DND-41 (cell line): Measurements from ENCODE around the gene MICOS13.

Source experiments
- ATAC-seq: fragments of 200-7000 bp; cut with Tn5 transposase; 3 replicates; pipeline ENCODE4 v1.9.1; 2021; ENCODE audit warnings: low read depth; ENCODE audit not compliant: insufficient read depth
- DNase-seq: peaks from one replicate; pipeline ENCODE4 v3.0.0-alpha.2; 2020
- H2AFZ ChIP-seq: 2 replicates; pipeline ENCODE4 v1.6.0; 2012; ENCODE audit warnings: low read depth, low read length
- H3K27ac ChIP-seq: 2 replicates; pipeline ENCODE4 v1.5.1; 2012; ENCODE audit warnings: low read length, inconsistent platforms
- H3K27me3 ChIP-seq: fragments of 200-600 bp; sonication (generic); 2 replicates; pipeline ENCODE4 v1.6.0; 2012; ENCODE audit warnings: low read length, mild to moderate bottlenecking, inconsistent platforms; ENCODE audit not compliant: insufficient read depth, poor library complexity
- H3K36me3 ChIP-seq: 2 replicates; pipeline ENCODE4 v1.5.1; 2012; ENCODE audit warnings: low read length, inconsistent platforms; ENCODE audit not compliant: insufficient read depth
- H3K4me1 ChIP-seq: 2 replicates; pipeline ENCODE4 v1.5.1; 2012; ENCODE audit warnings: mild to moderate bottlenecking, low read length; ENCODE audit not compliant: insufficient read depth
- H3K4me2 ChIP-seq: 2 replicates; pipeline ENCODE4 v1.6.0; 2012; ENCODE audit warnings: mild to moderate bottlenecking, moderate library complexity, low read length, inconsistent platforms; ENCODE audit not compliant: insufficient read depth
- H3K4me3 ChIP-seq, 2 experiments: fragments of 200-600 bp in 1 of 2; shearing (Covaris generic) in 1 of 2; 2 replicates each; pipeline ENCODE4 v1.5.1; 2012 to 2016; ENCODE audit warnings: inconsistent platforms in 2 of 2, low read length in 2 of 2, mild to moderate bottlenecking in 2 of 2, low read depth in 1 of 2, moderate library complexity in 1 of 2
- H3K79me2 ChIP-seq: 2 replicates; pipeline ENCODE4 v1.6.0; 2012; ENCODE audit warnings: low read length, inconsistent platforms; ENCODE audit not compliant: insufficient read depth
- H3K9ac ChIP-seq: 2 replicates; pipeline ENCODE4 v1.6.0; 2012; ENCODE audit warnings: low read depth, mild to moderate bottlenecking, inconsistent platforms, low read length, moderate library complexity
- H3K9me3 ChIP-seq: 2 replicates; pipeline ENCODE4 v1.5.1; 2012; ENCODE audit warnings: low read length, moderate library complexity, mild to moderate bottlenecking, inconsistent platforms; ENCODE audit not compliant: insufficient read depth, severe bottlenecking
- H4K20me1 ChIP-seq: 2 replicates; pipeline ENCODE4 v1.6.0; 2012; ENCODE audit warnings: low read length; ENCODE audit not compliant: insufficient read depth
- EZH2 ChIP-seq: IDR thresholded peaks from 3 replicates; pipeline ENCODE4 v1.6.1; 2012; ENCODE audit warnings: borderline replicate concordance, low read depth, mild to moderate bottlenecking, moderate library complexity, low read length, inconsistent platforms; ENCODE audit not compliant: severe bottlenecking
- TF ChIP-seq, protein P1 (sequence below): IDR thresholded peaks from 2 replicates; pipeline ENCODE4 v1.5.1; 2012; ENCODE audit warnings: borderline replicate concordance, low read length, moderate library complexity, mild to moderate bottlenecking; ENCODE audit not compliant: poor library complexity, severe bottlenecking; ENCODE audit errors: extremely low read depth

MICOS13 gene

GRCh38 chr19:5648464-5648863, 31.9 kb downstream of the MICOS13 start:
- no peak overlapping the region for H3K4me3 ChIP-seq
- no peak overlapping the region for H2AFZ ChIP-seq
- DNase-seq (no peak), ATAC-seq (no peak)
- no peaks in the 10 kb centered on the region for H3K9me3 ChIP-seq
- TF ChIP-seq, protein P1, sequence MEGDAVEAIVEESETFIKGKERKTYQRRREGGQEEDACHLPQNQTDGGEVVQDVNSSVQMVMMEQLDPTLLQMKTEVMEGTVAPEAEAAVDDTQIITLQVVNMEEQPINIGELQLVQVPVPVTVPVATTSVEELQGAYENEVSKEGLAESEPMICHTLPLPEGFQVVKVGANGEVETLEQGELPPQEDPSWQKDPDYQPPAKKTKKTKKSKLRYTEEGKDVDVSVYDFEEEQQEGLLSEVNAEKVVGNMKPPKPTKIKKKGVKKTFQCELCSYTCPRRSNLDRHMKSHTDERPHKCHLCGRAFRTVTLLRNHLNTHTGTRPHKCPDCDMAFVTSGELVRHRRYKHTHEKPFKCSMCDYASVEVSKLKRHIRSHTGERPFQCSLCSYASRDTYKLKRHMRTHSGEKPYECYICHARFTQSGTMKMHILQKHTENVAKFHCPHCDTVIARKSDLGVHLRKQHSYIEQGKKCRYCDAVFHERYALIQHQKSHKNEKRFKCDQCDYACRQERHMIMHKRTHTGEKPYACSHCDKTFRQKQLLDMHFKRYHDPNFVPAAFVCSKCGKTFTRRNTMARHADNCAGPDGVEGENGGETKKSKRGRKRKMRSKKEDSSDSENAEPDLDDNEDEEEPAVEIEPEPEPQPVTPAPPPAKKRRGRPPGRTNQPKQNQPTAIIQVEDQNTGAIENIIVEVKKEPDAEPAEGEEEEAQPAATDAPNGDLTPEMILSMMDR, result no peak
- TF ChIP-seq EZH2, result no peak
- H3K79me2 ChIP-seq, result peaks cover 55% of the 10 kb centered on the region
- H3K36me3 ChIP-seq, result peaks cover 91% of the 10 kb centered on the region
- H3K27me3 ChIP-seq, result no peaks in the 10 kb centered on the region
- H3K4me2 ChIP-seq, result no peak overlapping the region
- peaks cover 31% of the 10 kb centered on the region for H4K20me1 ChIP-seq
- no peaks in the 10 kb centered on the region for H3K4me1 ChIP-seq
- no peak overlapping the region for H3K27ac ChIP-seq
- no peak overlapping the region for H3K9ac ChIP-seq

DNA sequence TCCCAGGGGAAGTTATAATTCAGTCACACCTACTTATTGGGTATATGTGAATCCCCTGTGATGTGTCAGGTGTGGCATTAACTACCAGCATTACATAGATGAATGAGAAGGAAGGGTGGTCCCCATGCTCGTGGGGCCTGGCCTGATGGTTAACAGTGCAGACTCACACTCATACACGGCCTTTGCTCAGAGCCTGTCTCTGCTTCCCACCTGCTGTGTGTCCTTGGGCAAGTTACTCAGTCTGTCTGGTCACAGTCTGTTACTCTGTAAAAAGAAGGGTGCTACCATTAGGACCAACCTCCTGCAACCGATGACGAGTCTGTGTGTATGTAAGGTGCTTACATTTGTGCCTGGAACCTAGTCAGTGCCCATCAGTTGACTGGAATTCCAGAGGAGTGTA, 33.6 kb downstream of the MICOS13 start:
- Histone ChIP-seq H3K4me2 (no peak overlapping the region), H2AFZ (no peak overlapping the region), H3K79me2 (peaks cover 72% of the 10 kb centered on the region), H3K27me3 (no peaks in the 10 kb centered on the region), H4K20me1 (peaks cover 48% of the 10 kb centered on the region), H3K4me1 (no peaks in the 10 kb centered on the region), H3K9ac (no peak overlapping the region), H3K36me3 (peaks cover 91% of the 10 kb centered on the region), H3K27ac (no peak overlapping the region), H3K9me3 (no peaks in the 10 kb centered on the region), H3K4me3 (no peak overlapping the region)
- TF ChIP-seq, protein P1, result no peak
- no peak for TF ChIP-seq EZH2
- DNase-seq, result no peak
- no peak for ATAC-seq

- peaks cover 61% of the 10 kb centered on the region for H4K20me1 ChIP-seq
- no peak for ATAC-seq
These were observed 34.9 kb downstream of the MICOS13 start for GRCh38 chr19:5645409-5645808.

More at GRCh38 chr19:5645409-5645808, 34.9 kb downstream of the MICOS13 start:
- Histone ChIP-seq H3K9me3 (no peaks in the 10 kb centered on the region), H3K36me3 (peaks cover 91% of the 10 kb centered on the region), H3K9ac (no peak overlapping the region), H2AFZ (no peak overlapping the region), H3K4me1 (no peaks in the 10 kb centered on the region), H3K27ac (no peak overlapping the region), H3K27me3 (no peaks in the 10 kb centered on the region), H3K4me3 (no peak overlapping the region), H3K79me2 (peaks cover 84% of the 10 kb centered on the region), H3K4me2 (no peak overlapping the region)
- DNase-seq, result no peak
- TF ChIP-seq, protein P1, result no peak
- TF ChIP-seq EZH2, result no peak
